NB4 (cell line): ENCODE results near the gene EPS8.

ENCODE experiments used
- CTCF ChIP-seq: IDR thresholded peaks from one replicate; pipeline ENCODE4 v1.5.1; 2012; ENCODE audit warnings: low read depth, low read length
- MAX ChIP-seq: IDR thresholded peaks from 2 replicates; pipeline ENCODE4 v1.6.1; 2011; ENCODE audit warnings: low read depth, low read length
- MYC ChIP-seq: IDR thresholded peaks from 2 replicates; pipeline ENCODE4 v1.6.1; 2011; ENCODE audit warnings: low read depth, low read length
- POLR2A ChIP-seq: IDR thresholded peaks from 2 replicates; pipeline ENCODE4 v1.6.1; 2011; ENCODE audit warnings: mild to moderate bottlenecking; ENCODE audit not compliant: insufficient read length; ENCODE audit errors: extremely low read depth

GRCh38 chr12:15772405-15773018, 16.7 kb downstream of the EPS8 start:
- TF ChIP-seq CTCF: peak; percentile 26
- TF ChIP-seq POLR2A: no peak
- no peak for TF ChIP-seq MAX
- TF ChIP-seq MYC: no peak
